Endometrial microvascular endothelial cells (primary cell): Measurements from ENCODE around the gene TENM3. TPM values are rescaled to one million over a fixed set of nuclear protein-coding genes. Genes with fewer than 3 reads are reported as not detected.

Experiments
- in situ Hi-C: cut with HindIII; loops from 2 replicates; pipeline ENCODE4 v1.10.0; 2017; ENCODE audit warnings: low sequenced_read_pairs, low pct_unique_long_range_greater_than_20kb; ENCODE audit errors: inconsistent ontology term
- total RNA-seq: library from RNA; depleted of rRNA; stranded (reverse); fragments of >200 nt; gene quantifications from one replicate; pipeline ENCODE4 v1.2.3, GENCODE V29; 2015; ENCODE audit errors: inconsistent ontology term

The TENM3 gene
- total RNA-seq, 1 donor from 2014 or later, result 62.0 TPM

GRCh38 chr4:182705389-182705788 lies 462.2 kb downstream of the TENM3 start:
- in situ Hi-C loops, result no loop called here

GRCh38 chr4:182711211-182711610 lies 468.0 kb downstream of the TENM3 start:
- in situ Hi-C loops, result no loop called here

GRCh38 chr4:182715548-182715947 lies 472.3 kb downstream of the TENM3 start:
- in situ Hi-C loops, result no loop called here

GRCh38 chr4:182716192-182716591 lies 473.0 kb downstream of the TENM3 start:
- in situ Hi-C loops, result no loop called here

- in situ Hi-C loops, result no loop called here
These were observed 474.8 kb downstream of the TENM3 start for GRCh38 chr4:182717788-182718583.

- in situ Hi-C loops, result no loop called here
These were observed 481.2 kb downstream of the TENM3 start for GRCh38 chr4:182724414-182724813.

- in situ Hi-C loops, result no loop called here
These were observed 486.3 kb downstream of the TENM3 start for GRCh38 chr4:182729516-182729915.

GRCh38 chr4:182730791-182731190 lies 487.6 kb downstream of the TENM3 start:
- in situ Hi-C loops, result no loop called here

GRCh38 chr4:182736207-182736606 lies 493.0 kb downstream of the TENM3 start:
- in situ Hi-C loops, result no loop called here

- in situ Hi-C loops, result no loop called here
These were observed 495.3 kb downstream of the TENM3 start for GRCh38 chr4:182738283-182739047.

- in situ Hi-C loops, result no loop called here
These were observed 497.1 kb downstream of the TENM3 start for GRCh38 chr4:182740256-182740655.

GRCh38 chr4:182741054-182741453 lies 497.9 kb downstream of the TENM3 start:
- in situ Hi-C loops, result no loop called here

GRCh38 chr4:182741914-182742313 lies 498.7 kb downstream of the TENM3 start:
- in situ Hi-C loops, result no loop called here

GRCh38 chr4:182743815-182744214 lies 500.6 kb downstream of the TENM3 start:
- in situ Hi-C loops, result no loop called here

GRCh38 chr4:182745237-182745636 lies 502.0 kb downstream of the TENM3 start:
- in situ Hi-C loops, result no loop called here

- in situ Hi-C loops, result no loop called here
These were observed 503.7 kb downstream of the TENM3 start for GRCh38 chr4:182746876-182747275.

GRCh38 chr4:182748283-182748682 lies 505.1 kb downstream of the TENM3 start:
- in situ Hi-C loops, result no loop called here

- in situ Hi-C loops, result no loop called here
These were observed 505.7 kb downstream of the TENM3 start for GRCh38 chr4:182748949-182749348.

- in situ Hi-C loops, result no loop called here
These were observed 506.5 kb downstream of the TENM3 start for GRCh38 chr4:182749667-182750167.
